Spleen (tissue), 11 donors: ENCODE measurements around the gene HOXA2. TPM values are rescaled to one million over a fixed set of nuclear protein-coding genes. Genes with fewer than 3 reads are reported as not detected.
A peak's percentile ranks its signal among the peaks of the same experiment; 100 is the strongest.

ENCODE experiments used
- DNase-seq: peaks from one replicate; pipeline ENCODE4 v3.0.0-alpha.2; 2020
- H3K27ac ChIP-seq, 8 donors: fragments of 200-600 bp; sonication (generic) in 7 of 8; 1 replicate in 4 of 8; 2 replicates in 4 of 8; pipeline versions ENCODE4 v1.5.0 to v1.8.0; 2016 to 2021; ENCODE audit warnings: inconsistent platforms in 4 of 8, mild to moderate bottlenecking in 4 of 8, moderate library complexity in 1 of 8
- H3K27me3 ChIP-seq, 7 donors: fragments of 200-600 bp; sonication (generic) in 6 of 7; replicated peaks in 1 of 7; 1 replicate in 4 of 7; 2 replicates in 3 of 7; pipeline versions ENCODE4 v1.5.0 to v1.8.0; 2016 to 2021; ENCODE audit warnings: inconsistent platforms in 3 of 7, mild to moderate bottlenecking in 1 of 7
- H3K36me3 ChIP-seq, 6 donors: fragments of 200-600 bp; sonication (generic) in 5 of 6; 1 replicate in 4 of 6; 2 replicates in 2 of 6; pipeline versions ENCODE4 v1.5.0 to v1.8.0; 2016 to 2021; ENCODE audit warnings: inconsistent platforms in 2 of 6
- H3K4me1 ChIP-seq, 6 donors: fragments of 200-600 bp; sonication (generic) in 5 of 6; 1 replicate in 3 of 6; 2 replicates in 3 of 6; pipeline versions ENCODE4 v1.5.0 to v1.8.0; 2016 to 2021; ENCODE audit warnings: inconsistent platforms in 3 of 6
- H3K4me3 ChIP-seq, 8 donors: fragments of 200-600 bp; sonication (generic) in 7 of 8; 1 replicate in 4 of 8; 2 replicates in 4 of 8; pipeline versions ENCODE4 v1.5.0 to v1.8.0; 2016 to 2021; ENCODE audit warnings: inconsistent platforms in 4 of 8, mild to moderate bottlenecking in 4 of 8, moderate library complexity in 2 of 8
- H3K9me3 ChIP-seq, 8 donors: fragments of 200-600 bp; sonication (generic) in 7 of 8; 1 replicate in 4 of 8; 2 replicates in 4 of 8; pipeline versions ENCODE4 v1.5.0 to v1.8.0; 2016 to 2021; ENCODE audit warnings: inconsistent platforms in 4 of 8
- CTCF ChIP-seq, 11 experiments: fragments of 200-600 bp in 7 of 11; fragments of 450-650 bp in 4 of 11; sonication (generic) in 4 of 11; IDR thresholded peaks in 8 of 11; conservative IDR thresholded peaks in 3 of 11; 1 replicate in 7 of 11; 2 replicates in 4 of 11; pipeline versions ENCODE4 v1.4.0 to v1.8.0; 2016 to 2021; ENCODE audit warnings: antibody characterized with exemption in 11 of 11, inconsistent platforms in 4 of 11, mild to moderate bottlenecking in 1 of 11
- POLR2A ChIP-seq, 3 donors: fragments of 450-650 bp; IDR thresholded peaks; one replicate each; pipeline ENCODE4 v1.5.1; 2017; ENCODE audit warnings: antibody characterized with exemption in 3 of 3, mild to moderate bottlenecking in 1 of 3
- POLR2AphosphoS5 ChIP-seq, 3 donors: sonication (generic); formaldehyde crosslinking; IDR thresholded peaks; one replicate each; pipeline ENCODE4 v1.5.1; 2017; ENCODE audit warnings: antibody characterized with exemption in 3 of 3
- WGBS, 5 donors: extraction: QIAGEN DNeasy Blood & Tissue Kit in 3 of 5; methylation state at CpG; one replicate each; pipeline versions ENCODE4 v1.1.5 to v1.1.7; 2013 to 2018; 5-methylcytosine and 5-hydroxymethylcytosine counted together
- intact Hi-C: fragments of 100-400 bp; cut with DNase I; formaldehyde crosslinking; loops from one replicate; pipeline ENCODE4 v1.15.0; 2023; ENCODE audit warnings: low total_unique reads
- polyA plus RNA-seq, 3 donors: library from polyadenylated mRNA; stranded (reverse); fragments of 200-250 nt; gene quantifications; one replicate each; pipeline ENCODE4 v1.2.1, GENCODE V29; 2013
- total RNA-seq, 7 donors: library from RNA; depleted of rRNA in 3 of 7; stranded (reverse); fragments of >200 nt in 3 of 7; fragmentation: NEBNext Ultra II Directional in 4 of 7; extraction: Animal tissue kit (Norgen Biotek cat#: 25700) in 4 of 7; gene quantifications; one replicate each; pipeline versions ENCODE4 v1.1.0 to v1.2.1, GENCODE V29; 2016 to 2021
- donor health status: healthy with polysubstance abuse.
- donor health status: DM: no; HTN: no; CAD: no; lungs with moderate emphysema.
- donor health status: DM: no; HTN: no; CAD: no.
- donor health status: Bipolar disorder and iron deficiency.
- donor health status: healthy.
- donor health status: DM: no; HTN: no; CAD: no.
- donor health status: DM: yes; HTN: yes; CAD: no.

The HOXA2 gene
- total and polyA plus RNA-seq, 10 donors: 0.41 to 2.8 (median 0.90) TPM

DNA sequence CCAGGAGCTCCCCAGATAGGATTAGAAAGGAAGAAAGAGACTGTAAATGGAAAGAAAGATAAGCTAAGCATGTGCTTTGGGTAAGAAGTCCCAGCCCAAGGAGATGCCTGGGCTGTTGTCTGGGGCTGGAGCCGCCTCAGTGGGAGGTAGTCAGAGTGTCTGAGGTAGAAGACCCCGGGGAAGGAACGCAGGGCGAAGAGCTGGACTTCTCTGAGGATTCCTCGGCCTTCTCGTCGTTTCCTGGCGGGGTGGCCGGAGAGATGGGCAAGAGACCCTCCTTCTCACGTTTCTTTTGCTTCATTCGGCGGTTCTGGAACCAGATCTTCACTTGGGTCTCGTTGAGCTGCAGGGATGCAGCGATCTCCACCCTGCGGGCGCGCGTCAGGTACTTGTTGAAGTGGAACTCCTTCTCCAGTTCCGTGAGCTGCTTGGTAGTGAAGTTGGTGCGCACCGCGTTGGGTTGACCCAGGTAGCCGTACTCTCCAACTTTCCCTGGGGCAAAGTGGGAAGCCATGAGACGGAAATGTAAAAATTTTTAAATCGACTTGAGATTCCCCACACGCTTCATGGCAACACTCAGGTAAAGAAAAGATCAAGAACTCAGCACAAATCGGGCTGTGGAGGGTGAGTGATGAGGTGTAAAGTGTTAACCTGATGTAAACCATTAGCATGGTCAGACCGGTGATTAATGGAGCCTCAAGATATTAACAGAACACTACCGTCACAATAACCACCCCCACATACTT, 8.0 kb downstream of the HOXA2 start:
- Histone ChIP-seq H3K4me3 (peak overlapping the region in 2 of 8 donors; percentile 92 to 97), H3K4me1 (peaks cover 21 to 52% (median 39%) of the 10 kb centered on the region in 6 donors), H3K27ac (no peak overlapping the region), H3K9me3 (no peaks in the 10 kb centered on the region), H3K27me3 (peaks cover 0 to 100% (median 12%) of the 10 kb centered on the region in 7 donors), H3K36me3 (peaks cover 0 to 7% (median 0%) of the 10 kb centered on the region in 6 donors)
- intact Hi-C loops: loop anchor here (10.0 kb wide), 1 partner anchor 240 kb away; no protein-coding TSS in a partner anchor
- TF ChIP-seq POLR2AphosphoS5 (IDR thresholded peaks at IDR 0.05): no peak
- TF ChIP-seq CTCF (IDR thresholded peaks at IDR 0.05 in 8 of 11, conservative IDR thresholded peaks at IDR 0.05 in 3 of 11): no peak
- no peak for TF ChIP-seq POLR2A (IDR thresholded peaks at IDR 0.05)
- DNase-seq: no peak
- WGBS, 5 donors: 51 to 70% (median 53%) methylated on average over 29 of the region's 29 CpGs

DNA sequence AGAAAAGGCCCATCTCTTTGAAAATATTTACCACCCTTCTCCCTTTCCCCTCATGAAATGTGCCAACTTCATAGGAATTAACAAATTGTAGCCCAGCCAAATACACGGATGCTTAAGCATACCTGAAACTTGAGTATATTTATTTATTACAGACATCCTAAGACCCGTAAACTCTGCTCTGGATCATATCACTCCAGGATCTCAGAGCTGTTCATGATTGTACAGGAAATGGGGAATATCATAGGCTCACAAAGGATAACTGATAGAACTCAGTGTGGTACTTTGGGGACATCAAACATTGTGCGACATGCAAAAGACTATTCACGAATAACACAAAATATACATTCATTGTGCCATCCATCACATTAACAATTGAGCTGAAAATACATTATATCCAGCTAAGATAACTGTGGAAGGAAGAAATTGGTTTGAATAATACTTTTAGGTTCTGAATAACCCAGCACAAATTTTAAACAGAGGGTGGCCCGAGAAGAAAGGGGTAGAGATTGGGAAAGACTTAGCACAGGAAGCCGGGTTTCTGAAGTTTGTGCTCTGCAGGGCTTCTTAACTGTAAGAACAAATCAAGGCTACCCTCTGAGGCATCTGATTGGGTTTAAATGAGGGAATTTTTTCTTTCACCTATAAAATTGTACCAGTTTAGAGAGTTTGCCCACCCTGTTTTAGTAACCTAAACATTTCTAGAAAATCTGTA, 9.1 kb downstream of the HOXA2 start:
- Histone ChIP-seq H3K4me1 (peaks cover 14 to 46% (median 30%) of the 10 kb centered on the region in 6 donors), H3K36me3 (no peaks in the 10 kb centered on the region), H3K27ac (no peak overlapping the region), H3K4me3 (no peak overlapping the region), H3K9me3 (no peaks in the 10 kb centered on the region), H3K27me3 (peaks cover 0 to 100% (median 19%) of the 10 kb centered on the region in 7 donors)
- WGBS, 5 donors: 55 to 82% (median 65%) methylated on average over 6 of the region's 6 CpGs
- DNase-seq: no peak
- intact Hi-C loops: loop anchor here (10.0 kb wide), 1 partner anchor 239 kb away; no protein-coding TSS in a partner anchor
- no peak for TF ChIP-seq POLR2A (IDR thresholded peaks at IDR 0.05)
- no peak for TF ChIP-seq CTCF (IDR thresholded peaks at IDR 0.05 in 8 of 11, conservative IDR thresholded peaks at IDR 0.05 in 3 of 11)
- no peak for TF ChIP-seq POLR2AphosphoS5 (IDR thresholded peaks at IDR 0.05)

DNA sequence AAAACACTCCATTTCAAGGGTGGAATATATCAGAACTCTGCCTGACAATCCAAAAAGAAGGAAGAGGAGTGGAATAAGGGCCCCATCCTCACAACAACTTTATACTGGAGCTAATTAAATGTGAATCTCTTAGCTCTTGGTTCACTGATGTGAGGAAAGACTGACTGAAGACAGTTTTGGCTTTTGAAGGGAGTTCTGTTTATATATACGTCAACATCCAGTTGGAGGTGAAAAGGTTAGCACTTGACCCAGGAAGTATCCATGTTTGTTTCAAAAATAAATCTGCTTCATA, 9.7 kb downstream of the HOXA2 start:
- no peak for DNase-seq
- 63 to 78% (median 68%) methylated on average over 1 of the region's 1 CpG for WGBS, 5 donors
- Histone ChIP-seq H3K36me3 (no peaks in the 10 kb centered on the region), H3K9me3 (no peaks in the 10 kb centered on the region), H3K27me3 (peaks cover 0 to 100% (median 25%) of the 10 kb centered on the region in 7 donors), H3K4me3 (no peak overlapping the region), H3K27ac (no peak overlapping the region), H3K4me1 (peaks cover 9 to 46% (median 29%) of the 10 kb centered on the region in 6 donors)
- intact Hi-C loops: loop anchor here (10.0 kb wide), 1 partner anchor 238 kb away; no protein-coding TSS in a partner anchor
- TF ChIP-seq POLR2AphosphoS5 (IDR thresholded peaks at IDR 0.05) (no peak), POLR2A (IDR thresholded peaks at IDR 0.05) (no peak), CTCF (IDR thresholded peaks at IDR 0.05 in 8 of 11, conservative IDR thresholded peaks at IDR 0.05 in 3 of 11) (no peak)
